NCI-H2029 treated with DMSO at 0.1 percent for 48 hours (cell line): ENCODE data around the gene METAP1D.
"Not testable (repeated sequence)": the region's sequence is repeated elsewhere in the genome, so short reads cannot be mapped to it uniquely, and the experiment has no call there.

Source experiments
- DNase-seq: peaks from one replicate; lab custom pipeline; 2025; lab: John Stamatoyannopoulos, UW

METAP1D gene

DNA sequence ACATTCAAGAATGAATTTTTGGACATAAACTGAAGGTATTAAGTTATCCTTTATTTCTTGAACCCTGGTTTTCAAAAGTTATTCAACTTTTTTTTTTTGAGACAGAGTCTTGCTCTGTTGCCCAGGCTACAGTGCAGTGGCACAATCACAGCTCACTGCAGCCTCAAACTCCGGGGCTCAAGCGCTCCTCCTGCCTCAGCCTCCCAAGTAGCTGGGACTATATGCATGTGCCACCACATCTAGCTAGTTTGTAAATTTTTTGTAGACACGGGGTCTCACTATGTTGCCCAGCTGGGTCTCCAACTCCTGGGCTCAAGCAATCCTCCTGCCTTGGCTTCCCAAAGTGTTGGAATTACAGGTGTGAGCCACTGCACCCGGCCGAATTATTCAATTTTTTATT lies 2.7 kb upstream of the METAP1D start:
- DNase-seq: not testable (repeated sequence)

- no peak for DNase-seq
Measured at GRCh38 chr2:171999161-171999560, 592 bp upstream of the METAP1D start.

DNA sequence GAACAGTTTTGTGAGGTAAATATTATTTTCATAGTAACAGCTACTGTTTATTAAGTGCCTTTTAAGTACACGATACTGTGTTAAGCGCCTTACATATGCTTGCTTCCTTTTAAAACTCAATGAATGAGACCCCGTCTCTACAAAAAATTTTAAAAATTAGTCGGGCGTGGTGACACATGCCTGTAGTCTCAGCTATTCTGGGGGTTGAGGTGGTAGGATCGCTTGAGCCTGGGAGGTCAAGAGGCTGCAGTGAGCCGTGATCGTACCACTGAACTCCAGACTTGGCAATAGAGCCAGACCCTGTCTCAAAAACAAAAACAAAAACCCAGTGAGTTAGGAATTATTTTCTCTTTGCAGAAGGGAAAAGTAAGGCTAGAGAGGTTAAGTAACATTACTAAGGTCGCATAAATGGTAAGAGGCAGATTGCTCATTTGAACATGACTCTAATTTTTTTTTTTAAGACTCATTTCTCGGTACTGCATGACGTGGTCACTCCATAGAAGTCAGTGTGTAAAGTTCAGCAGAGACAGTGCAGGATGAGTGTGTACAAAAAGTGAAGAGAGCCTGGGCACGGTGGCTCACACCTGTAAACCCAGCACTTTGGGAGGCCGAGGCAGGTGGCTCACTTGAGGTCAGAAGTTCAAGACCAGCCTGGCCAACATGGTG lies 1.1 kb downstream of the METAP1D start:
- no peak for DNase-seq

DNA sequence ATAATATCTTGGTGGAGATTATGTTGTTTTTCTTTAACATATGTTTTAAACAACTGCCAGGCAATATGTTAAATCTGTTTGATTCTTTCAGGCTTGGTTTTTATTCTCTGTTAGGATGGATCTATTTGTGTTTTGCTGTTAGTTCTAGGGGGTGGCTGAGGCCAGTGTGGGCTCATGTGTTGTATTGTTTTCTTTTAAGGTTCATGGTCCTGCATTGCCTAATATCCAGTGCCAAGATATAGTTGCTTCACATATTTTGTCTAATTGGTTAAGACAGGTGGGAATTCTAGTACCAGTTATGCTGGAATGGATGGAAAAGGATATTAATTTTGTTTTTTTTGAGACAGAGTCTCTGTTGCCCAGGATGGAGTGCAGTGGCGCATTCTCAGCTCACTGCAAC lies 7.6 kb downstream of the METAP1D start:
- DNase-seq: no peak

- DNase-seq: no peak
Measured at GRCh38 chr2:172009823-172010222, 10.1 kb downstream of the METAP1D start.

GRCh38 chr2:172011812-172012575 lies 12.2 kb downstream of the METAP1D start:
- no peak for DNase-seq

GRCh38 chr2:172012677-172013391 lies 13.1 kb downstream of the METAP1D start:
- no peak for DNase-seq

DNA sequence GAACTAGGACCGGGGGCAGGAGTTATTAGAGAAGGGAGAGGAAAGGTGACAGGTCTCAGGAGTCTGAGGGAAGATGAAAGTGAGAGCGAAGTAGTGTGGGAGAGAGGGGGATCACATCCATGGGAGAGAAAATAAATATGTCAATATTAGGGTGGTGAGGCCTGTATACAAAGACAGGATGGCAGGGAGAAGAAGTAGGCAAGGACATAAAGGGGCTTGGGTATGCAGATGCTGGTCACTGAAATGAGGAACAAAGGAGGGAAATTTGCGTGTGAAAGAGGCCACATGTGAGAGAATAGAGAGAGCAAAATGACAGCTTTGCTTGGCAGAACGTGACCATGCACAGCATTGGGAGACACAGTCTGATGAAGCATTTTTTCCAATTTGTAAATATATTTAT lies 13.6 kb downstream of the METAP1D start:
- DNase-seq: no peak

DNA sequence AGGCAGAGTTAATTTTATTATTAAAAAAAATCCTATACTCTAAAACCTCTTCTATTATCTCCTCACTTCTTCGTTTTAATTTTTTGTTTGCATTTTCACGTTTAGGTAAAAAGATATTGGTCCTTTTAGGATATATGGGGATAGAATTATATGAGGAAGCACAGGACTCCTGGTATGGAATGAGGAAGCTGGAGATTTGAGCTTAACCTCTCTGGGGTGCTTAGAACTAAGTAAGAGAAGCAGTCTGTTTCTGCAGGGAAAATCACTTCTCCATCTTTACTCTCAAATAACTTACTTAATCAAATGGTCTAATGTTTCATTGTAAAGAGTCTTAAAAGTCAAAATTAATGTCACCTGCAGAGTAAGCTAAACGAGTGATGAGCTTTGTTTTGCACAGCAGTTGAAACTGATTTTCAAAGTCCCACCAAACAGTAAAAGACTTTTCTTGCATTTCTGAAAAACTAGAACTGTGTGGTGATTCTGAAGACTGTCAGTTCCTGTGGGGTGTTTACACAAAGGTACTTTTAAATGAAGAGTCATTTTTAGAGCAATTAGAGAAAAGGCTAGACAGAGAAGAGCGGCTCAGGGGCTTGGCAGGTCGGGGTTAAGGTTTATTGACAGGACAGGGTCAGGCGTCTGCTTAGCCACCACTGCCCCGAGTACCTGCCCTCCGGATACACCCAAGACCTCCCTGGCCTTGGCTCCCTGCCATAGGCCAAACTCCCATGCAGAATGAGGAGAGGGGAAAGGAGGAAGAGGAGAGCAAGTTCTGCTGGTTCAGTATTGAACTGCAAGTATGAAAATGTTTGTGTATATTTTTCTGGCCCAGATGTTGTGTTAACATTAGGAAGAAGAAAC lies 21.6 kb downstream of the METAP1D start:
- no peak for DNase-seq

DNA sequence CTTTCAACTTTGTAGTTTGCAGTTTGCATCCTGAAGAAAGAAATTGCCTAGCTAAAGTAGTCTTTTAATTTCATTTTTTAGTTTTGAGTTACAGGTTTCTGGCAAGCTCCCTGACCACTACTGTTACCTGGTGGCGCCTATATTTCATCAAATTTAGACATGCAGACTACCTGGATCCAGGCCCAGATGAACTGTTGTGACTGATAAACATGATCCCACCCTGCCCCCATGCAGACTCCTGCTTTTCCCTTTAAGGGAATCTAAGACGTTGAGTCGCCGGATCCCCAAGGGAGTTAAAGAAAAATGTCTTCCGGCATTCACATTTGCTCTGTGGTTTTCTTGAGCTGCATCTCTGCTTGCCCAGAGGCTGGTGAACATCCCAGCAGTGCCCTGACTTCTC lies 22.2 kb downstream of the METAP1D start:
- no peak for DNase-seq

DNA sequence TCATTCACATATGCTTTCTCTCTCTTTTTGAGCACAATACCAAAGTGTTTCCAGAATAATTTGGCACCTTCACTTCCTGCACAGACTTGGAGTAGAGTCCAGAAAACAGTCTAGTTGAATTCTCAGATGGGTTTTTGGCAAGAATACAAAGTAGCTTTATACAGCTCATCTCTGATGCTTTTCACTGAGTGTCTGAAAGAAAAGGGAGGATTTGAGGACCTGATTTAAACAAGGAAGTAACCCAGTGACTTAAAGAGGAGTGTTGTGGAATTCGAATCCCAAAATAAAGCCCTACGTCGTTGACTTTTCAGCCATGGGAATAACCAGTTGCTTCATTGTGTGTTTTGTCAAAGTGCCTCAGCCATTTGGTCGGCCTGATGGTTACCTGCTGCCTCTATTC lies 31.8 kb downstream of the METAP1D start:
- no peak for DNase-seq

DNA sequence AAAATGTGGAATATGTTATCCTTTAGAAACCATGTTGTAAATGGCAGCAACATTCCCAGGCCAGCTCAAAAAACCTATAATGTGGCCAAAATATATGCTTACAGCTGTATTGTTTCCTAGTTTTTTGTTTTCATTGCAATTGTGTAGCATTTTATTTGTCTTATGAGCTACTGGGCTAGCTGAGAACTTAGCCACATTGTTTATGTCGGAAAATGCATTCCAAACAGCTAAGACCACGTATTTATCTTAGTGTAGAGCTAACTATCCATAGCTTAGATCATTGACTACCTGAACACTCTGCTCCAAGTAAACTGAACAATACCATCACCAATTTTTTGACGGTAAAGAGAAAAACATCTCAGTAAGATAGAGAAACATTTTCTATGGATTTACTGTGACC lies 38.4 kb downstream of the METAP1D start:
- no peak for DNase-seq

DNA sequence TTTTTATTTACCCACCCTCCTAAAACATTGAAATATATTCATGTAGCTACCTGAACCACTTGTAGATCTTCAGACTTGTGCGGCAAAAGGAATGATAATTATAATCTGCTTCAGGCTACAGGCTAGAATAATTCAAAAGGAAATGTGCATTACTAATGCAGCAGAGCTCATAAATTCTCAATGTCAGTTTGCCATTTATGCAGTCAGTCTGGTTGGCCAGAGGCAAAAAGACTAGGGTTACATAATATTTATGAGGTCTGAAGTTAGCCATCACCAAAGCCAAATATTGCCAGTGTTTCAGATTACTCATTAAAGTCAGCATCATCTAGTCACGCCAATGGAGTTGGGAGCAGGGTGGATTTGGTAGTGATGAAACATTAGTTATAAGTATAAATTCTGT lies 38.9 kb downstream of the METAP1D start:
- no peak for DNase-seq

DNA sequence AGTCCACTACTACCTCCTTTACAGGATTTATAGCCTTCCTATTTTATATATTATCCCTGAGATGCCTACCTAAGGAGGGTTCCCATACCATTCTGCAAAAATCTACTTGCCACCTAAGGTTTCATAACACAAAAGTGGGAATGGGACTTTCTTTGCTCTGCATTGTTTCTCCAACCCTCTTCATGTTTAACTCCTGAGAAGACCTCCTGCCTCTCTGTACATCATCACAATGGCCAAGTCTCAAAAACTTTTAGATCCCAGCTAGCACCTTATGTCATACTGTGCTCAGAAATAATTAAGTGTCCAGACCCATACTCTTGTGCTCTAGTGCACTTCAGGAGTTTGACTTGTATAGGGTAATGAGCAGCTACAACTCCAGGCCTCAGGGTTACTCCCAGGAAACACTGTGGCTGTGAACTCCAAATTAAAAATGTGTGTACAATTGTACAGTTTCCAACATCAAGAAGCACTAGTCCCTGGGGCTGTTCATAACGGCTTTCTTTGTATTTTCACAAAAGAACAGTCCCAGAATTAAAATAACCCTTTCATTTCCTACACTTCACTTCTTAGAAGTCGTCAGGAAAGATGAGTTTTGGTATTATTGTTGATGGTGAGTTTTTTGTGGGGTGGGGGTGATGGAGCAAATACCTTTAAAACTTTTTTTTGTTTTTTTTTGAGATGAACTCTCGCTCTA lies 39.4 kb downstream of the METAP1D start:
- DNase-seq: no peak

DNA sequence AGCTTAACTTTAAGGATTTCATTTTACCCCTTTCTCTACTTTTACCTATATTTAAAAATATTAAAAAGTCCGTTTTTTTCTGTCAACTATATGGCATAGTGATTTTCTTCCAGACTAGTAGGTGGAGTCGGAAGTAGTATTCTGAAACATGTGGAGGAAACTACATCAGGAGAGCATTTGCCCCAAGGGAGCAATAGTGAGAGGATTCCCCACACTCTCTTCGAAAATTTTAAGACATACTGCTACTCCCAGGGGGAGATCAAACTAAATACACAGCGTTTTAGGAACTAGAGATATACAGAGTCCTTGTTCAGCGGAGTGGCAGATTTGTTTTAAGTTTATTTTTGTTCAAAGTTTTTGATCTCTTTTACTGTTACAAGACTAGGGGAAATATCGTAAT lies 40.6 kb downstream of the METAP1D start:
- DNase-seq: no peak

- DNase-seq: no peak
Measured at GRCh38 chr2:172046080-172046678, 46.4 kb downstream of the METAP1D start.

GRCh38 chr2:172046866-172047565 lies 47.3 kb downstream of the METAP1D start:
- no peak for DNase-seq

DNA sequence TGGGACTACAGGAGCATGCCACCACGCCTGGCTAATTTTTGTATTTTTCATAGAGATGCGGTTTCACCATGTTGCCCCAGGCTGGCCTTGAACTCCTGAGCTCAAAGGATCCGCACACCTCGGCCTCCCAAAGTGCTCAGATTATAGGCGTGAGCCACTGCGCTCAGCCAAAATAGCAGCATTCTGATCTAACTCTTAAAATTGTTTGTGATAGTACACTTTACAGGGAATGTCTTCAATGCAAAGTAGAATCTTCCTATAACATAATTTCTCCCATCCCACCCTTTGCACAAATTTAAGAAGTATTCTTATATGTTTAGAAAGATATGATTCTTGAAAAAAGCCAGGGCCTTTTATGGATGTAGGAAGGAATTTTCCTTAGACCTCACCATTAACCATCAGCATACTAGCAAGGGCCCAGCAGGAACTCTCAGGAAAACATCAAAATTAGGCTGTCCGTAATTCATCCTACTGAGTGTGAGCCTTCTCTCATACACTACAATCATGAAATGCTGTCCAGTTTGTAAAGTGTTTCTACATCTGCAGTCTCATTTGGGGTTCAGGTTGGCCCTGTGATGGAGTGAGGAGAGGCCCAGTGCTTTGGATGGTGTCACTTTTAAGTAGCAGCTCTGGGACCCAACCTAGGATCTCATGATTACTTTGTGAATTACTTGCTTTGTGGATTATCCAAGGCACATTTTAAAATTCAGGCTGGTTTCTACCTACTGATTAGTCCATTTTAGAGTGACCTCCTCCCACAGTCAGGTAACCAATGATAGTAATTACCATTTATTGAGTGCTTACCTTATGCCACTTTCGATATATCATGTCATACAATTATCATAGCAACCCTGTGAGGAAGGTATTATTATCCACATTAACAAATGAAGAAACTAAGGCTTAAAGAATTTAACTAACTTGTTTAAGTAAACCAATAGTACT lies 48.1 kb downstream of the METAP1D start:
- no peak for DNase-seq
